ENCODE results near the gene ANKRD36C.
"Not testable (repeated sequence)": the region's sequence is repeated elsewhere in the genome, so short reads cannot be mapped to it uniquely, and the experiment has no call there.

The ANKRD36C gene

GRCh38 chr2:95991351-95992094, at the start of gene ANKRD36C:
Gene ANKRD36C (minus strand): TSS chr2:95991824. CDS start chr2:95991708, 116 bp downstream.
- peak; percentile 7 for DNase-seq (ENCODE audit: low read depth)

DNA sequence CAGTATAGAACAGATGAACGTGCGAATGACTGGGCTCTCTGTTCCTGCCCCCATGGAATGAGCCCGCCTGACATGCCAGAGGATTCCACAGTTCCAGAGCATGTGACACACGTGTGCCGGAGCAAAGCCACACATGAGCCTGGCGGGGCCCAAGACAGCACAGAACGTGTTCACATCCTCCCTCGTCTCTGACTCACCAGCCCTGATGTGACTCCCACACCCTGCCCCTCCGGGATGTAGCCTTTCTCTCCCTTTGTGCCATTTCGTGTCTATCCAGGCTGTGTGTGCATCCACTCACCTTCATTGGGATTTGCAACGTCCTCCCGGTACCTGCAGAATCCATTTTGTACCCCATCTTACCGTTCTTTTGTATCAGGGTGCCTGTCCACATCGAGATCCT, 43.9 kb upstream of the ANKRD36C start:
- DNase-seq (ENCODE audit: low read depth) = not testable (repeated sequence)

- not testable (repeated sequence) for DNase-seq (ENCODE audit: low read depth)
Observed at GRCh38 chr2:96034792-96035191, 43.2 kb upstream of the ANKRD36C start, which contains the start of gene GPAT2. Gene GPAT2 (minus strand): TSS chr2:96034916. CDS start chr2:96032359, 2,557 bp downstream.

- DNase-seq (ENCODE audit: low read depth) = not testable (repeated sequence)
Observed at GRCh38 chr2:96033997-96034396, 42.4 kb upstream of the ANKRD36C start.

DNA sequence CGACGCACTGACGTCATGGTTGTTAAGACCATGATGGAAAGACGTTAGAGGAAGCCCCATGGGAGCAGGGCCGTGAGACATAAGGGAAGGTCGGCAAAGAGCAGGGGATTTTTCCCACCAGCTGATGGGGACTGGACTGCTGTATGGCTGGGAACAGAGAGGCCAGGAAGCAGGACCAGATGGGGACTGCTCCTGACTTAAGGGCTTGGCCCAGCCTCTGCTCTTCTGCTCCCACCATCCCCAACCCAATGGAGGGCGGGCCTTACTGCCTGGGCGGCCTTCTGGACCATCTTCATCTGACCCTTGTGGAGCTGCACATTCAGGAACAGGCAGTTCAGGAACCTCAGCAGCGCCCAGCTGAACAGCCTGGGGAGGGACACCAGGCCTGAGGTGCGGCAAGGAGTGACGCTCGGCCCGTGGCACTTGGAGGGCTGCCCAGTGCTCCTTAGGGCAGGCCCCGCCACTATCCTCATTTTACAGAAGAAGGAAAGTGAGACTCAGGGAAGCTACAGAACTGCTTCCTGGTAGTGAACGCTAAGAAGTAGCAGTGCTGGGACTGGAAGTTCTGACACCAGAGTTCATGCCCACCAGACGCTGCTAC, 36.2 kb upstream of the ANKRD36C start:
- DNase-seq (ENCODE audit: low read depth) = not testable (repeated sequence)

GRCh38 chr2:96025755-96026154, 34.1 kb upstream of the ANKRD36C start:
- not testable (repeated sequence) for DNase-seq (ENCODE audit: low read depth)

- no peak for DNase-seq (ENCODE audit: low read depth)
Observed at GRCh38 chr2:96025194-96025492, 33.5 kb upstream of the ANKRD36C start.

DNA sequence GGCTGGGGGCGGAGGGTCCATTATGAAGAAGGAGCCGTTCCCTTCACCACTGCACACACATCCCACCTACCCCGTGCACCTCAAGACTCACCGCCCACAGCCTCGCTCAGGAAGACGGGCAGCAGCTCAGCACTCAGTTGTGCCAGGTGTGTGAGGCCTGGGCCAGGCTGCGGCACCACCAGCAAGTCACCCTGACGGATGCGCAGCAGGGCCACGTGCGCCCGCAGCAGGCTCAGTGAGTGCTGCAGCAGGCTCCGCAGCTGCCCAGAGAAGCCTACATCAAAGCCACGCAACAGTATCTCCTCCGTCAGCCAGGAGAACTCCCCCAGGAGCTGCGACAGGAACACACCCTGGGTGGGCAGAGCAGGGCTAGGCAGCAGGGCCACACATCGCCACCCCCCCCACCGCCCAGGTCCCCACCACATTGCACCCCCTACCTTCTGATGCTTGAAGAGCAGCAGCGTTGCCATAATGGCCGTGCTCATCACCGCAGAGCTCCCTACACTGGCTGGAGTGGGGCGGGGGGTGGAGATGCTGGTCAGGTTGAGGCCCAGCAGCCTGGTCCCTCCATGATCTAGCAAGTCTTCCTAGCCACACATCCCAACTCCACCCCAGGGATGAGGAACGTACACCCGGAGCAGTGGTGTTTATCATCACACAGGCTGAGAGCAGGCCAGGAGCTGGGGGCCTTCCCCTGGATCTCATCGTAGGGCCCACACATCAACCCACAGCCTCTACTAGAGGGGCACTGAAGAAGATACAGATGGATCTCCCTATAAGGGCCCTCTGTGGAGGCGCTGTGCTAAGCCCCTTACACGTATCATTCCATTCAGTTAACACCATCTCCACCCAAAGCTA, 32.9 kb upstream of the ANKRD36C start:
- DNase-seq (ENCODE audit: low read depth) = no peak

- not testable (repeated sequence) for DNase-seq (ENCODE audit: low read depth)
Observed at GRCh38 chr2:96023701-96024100, 32.1 kb upstream of the ANKRD36C start.

GRCh38 chr2:96022701-96023447, 31.2 kb upstream of the ANKRD36C start:
- DNase-seq (ENCODE audit: low read depth) = peak; percentile 14

GRCh38 chr2:96022126-96022525, 30.5 kb upstream of the ANKRD36C start:
- not testable (repeated sequence) for DNase-seq (ENCODE audit: low read depth)

- not testable (repeated sequence) for DNase-seq (ENCODE audit: low read depth)
Observed at GRCh38 chr2:96021142-96021541, 29.5 kb upstream of the ANKRD36C start.

GRCh38 chr2:96019909-96020590, 28.4 kb upstream of the ANKRD36C start:
- DNase-seq (ENCODE audit: low read depth) = not testable (repeated sequence)

GRCh38 chr2:96016321-96016720, 24.7 kb upstream of the ANKRD36C start:
- not testable (repeated sequence) for DNase-seq (ENCODE audit: low read depth)

GRCh38 chr2:96012792-96013264, 21.2 kb upstream of the ANKRD36C start:
- not testable (repeated sequence) for DNase-seq (ENCODE audit: low read depth)

GRCh38 chr2:96012086-96012791, 20.6 kb upstream of the ANKRD36C start:
- not testable (repeated sequence) for DNase-seq (ENCODE audit: low read depth)

DNA sequence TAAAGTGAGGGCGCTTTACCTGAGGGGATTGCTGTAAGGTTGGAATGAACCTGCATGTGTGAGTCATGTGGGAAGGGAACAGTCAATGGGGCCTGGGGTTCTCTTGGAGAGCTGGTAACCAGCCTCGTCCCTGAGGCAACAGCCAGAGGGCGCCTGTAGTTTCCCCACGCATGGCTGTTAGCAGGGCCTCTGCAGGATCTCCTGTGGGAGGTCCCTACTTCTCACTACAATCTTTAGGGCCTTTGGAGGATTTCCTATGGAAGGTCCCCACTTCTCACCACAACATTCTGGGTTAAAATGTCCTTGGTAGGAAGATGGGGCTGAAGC, 19.5 kb upstream of the ANKRD36C start:
- not testable (repeated sequence) for DNase-seq (ENCODE audit: low read depth)

GRCh38 chr2:96010320-96011128, 18.9 kb upstream of the ANKRD36C start:
- peak; percentile 10 for DNase-seq (ENCODE audit: low read depth)

GRCh38 chr2:96009833-96010232, 18.2 kb upstream of the ANKRD36C start:
- not testable (repeated sequence) for DNase-seq (ENCODE audit: low read depth)

DNA sequence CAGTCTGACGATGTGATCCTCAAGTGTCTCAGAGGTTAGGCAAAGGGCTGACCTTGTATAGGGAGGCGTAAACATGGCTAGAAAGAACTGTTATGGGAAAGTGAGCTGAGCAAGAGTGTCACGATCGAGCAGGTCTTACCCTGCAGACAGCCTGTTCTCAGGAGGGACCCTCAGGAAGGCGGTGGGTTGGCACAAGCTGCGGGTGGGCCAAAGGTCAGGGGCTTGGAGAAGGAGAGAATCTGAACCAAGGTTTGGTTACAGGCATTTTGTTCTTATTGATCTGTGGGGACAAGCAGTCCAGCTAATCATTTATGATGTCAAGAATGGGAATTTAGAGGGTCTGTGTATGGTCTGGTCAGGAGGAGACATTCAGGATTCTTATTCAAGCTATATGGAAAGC, 16.4 kb upstream of the ANKRD36C start:
- DNase-seq (ENCODE audit: low read depth) = not testable (repeated sequence)
